ENCODE data around the gene DOCK8.
"Not testable (repeated sequence)": the region's sequence is repeated elsewhere in the genome, so short reads cannot be mapped to it uniquely, and the experiment has no call there.

DOCK8 gene

GRCh38 chr9:214648-215493 lies at the start of gene DOCK8:
DOCK8 (plus strand) TSS chr9:214865; CDS start chr9:214977, 112 bp downstream.
- DNase-seq: peak; percentile 68

GRCh38 chr9:169757-170156 lies 44.9 kb upstream of the DOCK8 start:
- not testable (repeated sequence) for DNase-seq

DNA sequence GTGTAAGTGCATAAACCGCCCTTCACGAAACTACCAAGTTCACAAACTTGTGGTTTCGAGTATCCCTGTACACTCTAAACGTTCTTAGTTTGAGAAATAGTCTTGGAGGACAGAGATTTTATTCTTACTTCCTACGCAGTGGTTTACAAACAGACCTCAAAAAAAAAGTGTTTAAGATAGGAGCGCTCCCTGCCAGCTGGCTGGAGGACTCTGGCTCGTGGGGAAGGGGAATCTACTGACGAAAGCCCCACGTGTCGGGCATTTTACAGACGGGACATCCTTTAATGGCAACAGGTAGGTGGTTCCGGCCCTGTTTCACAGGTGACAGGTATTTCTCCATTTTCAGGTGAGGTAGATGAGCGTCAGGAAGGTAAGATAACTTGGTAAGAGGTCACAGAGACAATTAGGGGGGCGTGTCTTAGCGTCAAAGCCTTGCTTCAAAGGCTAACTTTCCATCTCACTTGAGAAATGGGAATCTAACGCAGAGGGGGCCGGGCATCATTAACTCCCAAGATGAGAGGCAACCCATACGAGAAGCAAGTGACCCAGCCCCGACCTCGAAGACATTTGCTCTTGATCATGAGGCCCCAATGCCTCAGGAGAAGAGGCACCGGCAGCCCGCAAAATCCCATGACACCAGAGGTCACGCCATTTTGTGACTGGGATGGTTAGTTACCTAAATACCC lies 36.4 kb upstream of the DOCK8 start:
- DNase-seq: not testable (repeated sequence)

- peak; percentile 53 for DNase-seq
These were observed 35.7 kb upstream of the DOCK8 start, which contains the start of gene ZNG1A for GRCh38 chr9:178970-179383. ZNG1A (minus strand) TSS chr9:179056; CDS start chr9:178969, 87 bp downstream.

DNA sequence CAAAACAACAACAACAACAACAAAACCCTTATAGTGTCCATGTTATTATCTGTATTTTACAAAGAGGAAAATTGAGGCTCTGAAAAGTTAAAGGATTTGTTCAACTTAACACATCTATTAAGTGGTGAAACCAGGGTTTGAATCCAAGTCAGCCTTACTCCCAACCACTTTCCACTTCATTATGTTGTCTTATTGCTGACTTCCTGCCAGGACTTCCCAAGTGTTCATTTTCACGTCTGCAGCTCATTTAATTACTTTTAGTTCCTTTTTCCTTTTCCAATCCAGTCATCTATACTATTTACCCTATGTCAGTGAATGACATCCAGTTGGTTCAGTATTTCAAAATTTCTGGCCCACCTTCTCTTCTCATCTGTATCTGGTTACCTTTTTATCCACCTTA lies 15.1 kb upstream of the DOCK8 start:
- DNase-seq: not testable (repeated sequence)

DNA sequence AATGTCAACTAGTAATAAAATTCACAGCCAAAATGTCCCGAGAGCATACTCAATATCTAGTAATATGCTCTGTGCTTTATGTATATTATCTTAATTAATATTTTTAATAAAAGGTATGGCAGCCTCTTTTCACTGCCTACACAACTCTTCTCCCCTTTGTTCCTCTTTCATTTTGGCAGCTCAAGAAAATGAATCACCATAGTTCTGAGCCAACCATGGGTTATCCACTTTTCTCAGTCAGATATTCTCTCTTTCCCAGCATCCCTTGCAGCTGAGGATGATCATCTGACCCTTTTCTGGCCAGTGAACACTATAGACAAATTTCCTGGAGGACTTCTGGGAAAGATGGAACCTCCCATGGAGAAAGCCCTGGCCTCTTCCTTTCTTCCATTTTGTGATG lies 8.2 kb upstream of the DOCK8 start:
- no peak for DNase-seq

DNA sequence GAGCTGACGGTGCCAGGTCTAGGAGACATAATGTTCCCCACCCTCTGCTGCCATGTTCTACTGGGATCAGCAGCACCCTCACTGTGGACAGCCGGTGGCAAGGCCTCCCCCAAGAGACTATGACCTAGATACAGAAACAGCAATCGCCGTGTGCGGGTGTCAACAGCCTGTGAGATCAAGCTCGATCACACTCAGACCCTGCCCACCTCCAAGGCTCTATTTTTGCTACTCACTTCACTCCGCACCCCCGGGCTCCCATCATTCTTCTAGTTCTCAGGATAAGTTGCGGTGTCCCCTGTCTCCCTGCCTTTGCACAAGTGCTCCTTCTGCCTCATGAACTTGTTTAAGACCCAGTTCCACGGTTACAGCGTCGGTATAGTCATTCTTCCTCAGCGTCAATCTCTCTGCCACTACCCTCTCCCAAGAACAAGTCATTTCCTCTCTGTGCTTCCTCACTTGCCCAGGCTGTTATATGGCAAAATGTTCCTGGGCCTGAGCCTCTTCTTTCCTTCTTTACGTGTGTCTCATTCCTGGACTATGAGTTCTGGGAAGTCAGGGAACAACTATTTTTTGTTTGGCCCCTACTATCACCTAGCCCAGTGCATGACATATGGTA lies 5.4 kb upstream of the DOCK8 start:
- no peak for DNase-seq

GRCh38 chr9:211036-211435 lies 3.6 kb upstream of the DOCK8 start:
- no peak for DNase-seq

GRCh38 chr9:211557-211956 lies 3.1 kb upstream of the DOCK8 start:
- DNase-seq: no peak

- DNase-seq: no peak
These were observed 2.4 kb upstream of the DOCK8 start for GRCh38 chr9:212297-212696.

- DNase-seq: not testable (repeated sequence)
These were observed 764 bp upstream of the DOCK8 start for GRCh38 chr9:213901-214300.

- DNase-seq: no peak
These were observed 366 bp upstream of the DOCK8 start for GRCh38 chr9:214351-214647.

DNA sequence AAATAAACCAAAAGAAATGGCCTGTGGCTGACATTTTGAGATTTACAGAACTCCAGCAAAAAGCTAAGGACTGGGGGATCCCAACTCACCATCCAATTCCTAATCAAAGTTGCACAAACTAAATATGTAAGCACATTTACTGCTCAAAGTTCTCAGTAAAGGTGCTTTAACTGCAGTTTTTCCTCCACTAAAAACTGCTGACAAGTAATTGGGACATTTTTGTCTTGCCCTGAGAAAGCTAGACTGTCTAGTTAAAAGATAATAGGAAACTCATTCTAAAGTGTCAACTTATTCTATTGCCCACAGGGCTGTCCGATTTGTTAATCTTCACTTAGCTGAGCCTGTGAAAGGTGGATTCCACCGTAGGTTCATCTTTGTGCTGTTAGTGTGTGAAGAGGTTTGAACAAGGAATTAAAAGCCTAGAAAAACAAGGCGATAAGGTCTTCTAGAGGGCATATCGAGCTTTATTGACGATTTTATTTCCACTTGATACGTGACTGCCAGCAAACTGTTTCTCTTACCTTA lies 1.0 kb downstream of the DOCK8 start:
- DNase-seq: no peak

DNA sequence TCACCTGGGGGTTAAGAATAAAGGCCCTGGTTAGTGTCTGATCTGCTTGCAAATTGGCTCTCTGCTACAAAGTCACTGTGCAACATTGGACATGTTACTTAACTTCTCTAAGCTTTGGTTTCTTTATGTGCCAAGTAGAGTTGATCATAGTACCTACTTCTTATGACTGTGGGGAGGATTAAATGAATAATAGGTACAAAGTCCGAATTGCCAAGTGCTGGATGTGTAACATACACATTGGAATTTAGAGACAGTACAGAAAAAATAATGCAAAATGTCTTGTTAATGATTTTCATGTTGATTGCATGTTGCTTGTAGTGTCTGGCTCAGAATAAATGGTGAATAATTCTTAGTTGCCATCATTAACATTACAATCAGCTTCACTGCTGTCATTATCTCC lies 2.2 kb downstream of the DOCK8 start:
- DNase-seq: no peak

GRCh38 chr9:217950-218349 lies 3.3 kb downstream of the DOCK8 start:
- DNase-seq: no peak

- not testable (repeated sequence) for DNase-seq
These were observed 4.4 kb downstream of the DOCK8 start for GRCh38 chr9:219036-219435.

GRCh38 chr9:219670-220365 lies 5.2 kb downstream of the DOCK8 start:
- no peak for DNase-seq

DNA sequence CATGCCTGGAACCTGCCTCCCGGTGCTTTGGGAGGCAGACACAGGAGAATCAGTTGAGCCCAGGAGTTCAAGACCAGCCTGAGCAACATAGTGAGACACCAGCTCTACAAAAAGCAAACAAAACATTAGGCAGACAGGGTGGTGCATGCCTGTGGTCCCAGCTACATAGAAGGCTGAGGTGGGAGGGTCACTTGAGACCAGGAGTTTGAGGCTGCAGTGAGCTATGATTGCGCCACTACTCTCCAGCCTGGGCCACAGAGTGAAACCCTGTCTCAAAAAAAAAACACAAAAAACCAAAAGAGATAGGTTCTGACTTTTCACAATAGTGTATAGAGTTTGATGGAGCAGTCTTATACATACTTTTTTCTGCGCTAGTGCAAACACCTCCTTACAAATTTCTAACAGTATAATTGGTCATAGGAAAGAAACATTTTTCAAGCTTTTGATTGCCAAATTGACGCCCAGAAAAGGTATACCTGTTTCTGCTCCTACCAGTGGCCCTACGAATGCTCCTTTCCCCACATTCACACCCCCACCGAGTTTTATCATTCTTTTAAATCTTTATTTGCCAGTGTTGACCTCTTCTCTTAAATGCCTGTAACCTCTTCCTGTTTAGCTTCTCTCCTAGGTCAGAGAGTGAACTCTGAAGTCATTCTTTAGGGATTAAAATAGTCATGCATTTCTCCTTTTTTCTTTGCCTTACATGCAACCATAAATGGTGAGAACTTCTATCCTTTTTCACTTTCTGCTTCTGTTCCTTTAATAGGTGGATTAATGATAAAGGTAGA lies 7.5 kb downstream of the DOCK8 start:
- no peak for DNase-seq

DNA sequence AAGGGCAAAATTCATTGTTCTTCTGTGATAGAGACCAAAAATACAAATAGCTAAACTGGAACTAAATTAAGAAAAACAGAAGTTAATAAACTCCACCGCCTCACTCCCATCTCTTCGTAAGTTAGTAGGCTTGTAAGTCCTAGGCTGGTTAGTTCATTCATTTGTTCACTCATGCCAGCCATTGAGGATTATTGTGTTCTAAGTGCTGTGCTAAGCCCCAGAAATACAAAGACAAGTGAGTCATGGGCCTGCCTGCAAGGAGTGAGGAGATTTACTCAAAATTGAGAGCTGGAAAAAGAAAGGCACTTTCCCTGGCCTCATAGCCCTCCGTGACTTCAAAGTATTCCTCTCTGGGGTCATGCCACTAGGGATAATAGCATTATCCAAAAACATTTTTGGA lies 8.5 kb downstream of the DOCK8 start:
- no peak for DNase-seq

- DNase-seq: no peak
These were observed 9.4 kb downstream of the DOCK8 start for GRCh38 chr9:224026-224425.

DNA sequence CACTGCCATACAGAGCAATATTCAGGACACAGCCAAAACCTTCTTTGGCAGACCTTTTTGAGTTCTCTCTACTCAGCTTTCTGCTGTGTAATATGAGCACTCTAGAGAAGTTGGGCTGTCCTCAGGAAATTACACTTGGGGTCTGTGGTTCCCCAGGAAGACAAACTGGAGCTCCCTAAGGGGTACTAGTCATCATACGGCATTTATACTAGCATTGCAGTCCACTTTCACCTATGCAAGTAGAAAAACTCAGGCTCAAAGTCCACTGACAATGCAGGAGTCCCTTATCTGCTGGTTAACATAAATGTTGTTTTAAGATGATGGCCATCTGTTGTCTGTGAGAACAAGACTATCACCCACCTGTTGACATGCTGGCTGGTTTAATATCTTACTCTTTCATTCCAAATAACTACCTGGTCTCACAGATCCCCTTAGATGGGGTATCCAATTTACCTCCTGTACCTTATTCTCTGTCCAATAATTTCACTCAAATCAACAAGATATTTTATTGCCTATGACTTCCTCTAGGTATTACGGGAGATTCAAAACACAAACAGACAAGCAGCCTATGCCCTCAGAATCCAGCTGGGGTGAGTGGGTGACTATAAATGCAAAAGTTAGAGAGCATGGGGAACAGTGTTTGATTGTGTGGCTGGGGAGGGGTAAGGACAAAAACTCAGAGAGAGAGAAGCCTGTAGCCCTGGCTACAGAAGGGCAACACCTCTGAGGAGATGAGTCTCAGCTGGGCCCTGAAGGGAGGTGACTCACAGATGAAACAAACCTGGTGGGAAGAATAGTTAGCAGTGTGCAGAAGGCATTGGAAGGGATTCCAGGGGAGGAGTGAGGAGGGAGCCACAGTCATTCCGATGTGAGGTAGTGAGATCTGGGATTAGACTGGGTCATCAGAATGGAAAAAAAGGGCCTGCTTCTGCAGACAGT lies 10.2 kb downstream of the DOCK8 start:
- no peak for DNase-seq

Data from femur (tissue), 1 donor.